Astrocyte (in vitro differentiated cells and primary cell): Measurements from ENCODE around the gene KNOP1. TPM values are rescaled to one million over a fixed set of nuclear protein-coding genes. Genes with fewer than 3 reads are reported as not detected.

Experiments
- total RNA-seq: library from RNA; stranded (reverse); gene quantifications from 2 replicates; pipeline ENCODE4 v1.2.1, GENCODE V29; 2021

KNOP1 gene
- total RNA-seq, 1 donor from 2014 or later: 22.9 TPM

Other genes starting within 250 kb of the KNOP1 start
- 94.7 and 99.7 TPM in 2 replicates for gene GDE1, start 196.1 kb downstream of the KNOP1 start, total RNA-seq
- gene CCP110, start 194.3 kb downstream of the KNOP1 start, total RNA-seq: 14.6 and 14.7 TPM in 2 replicates
- gene VPS35L, start 162.5 kb downstream of the KNOP1 start, total RNA-seq: 45.0 and 51.0 TPM in 2 replicates
- gene IQCK, start within 50 bp of the KNOP1 start, total RNA-seq: 5.9 and 7.9 TPM in 2 replicates
- gene GPRC5B, start 166.6 kb upstream of the KNOP1 start, total RNA-seq: 9.3 TPM in 2 replicates